Panc1 (cell line): ENCODE data around the gene TCF21. TPM values are rescaled to one million over a fixed set of nuclear protein-coding genes. Genes with fewer than 3 reads are reported as not detected.

ENCODE experiments used
- ATAC-seq: fragments of 200-7000 bp; cut with Tn5 transposase; 2 replicates; pipeline ENCODE4 v1.9.1; 2020; ENCODE audit warnings: mild to moderate bottlenecking, moderate library complexity
- BruUV-seq: library from RNA; stranded (reverse); fragments of 400-500 nt; replicated peaks from 2 replicates; lab custom pipeline; 2021; lab: Mats Ljungman, UMichigan
- CTCF ChIA-PET: fragments of 300-600 bp; sonication (Branson Sonifier 250); formaldehyde crosslinking; loops from one replicate; lab custom pipeline; 2022; ENCODE audit warnings: antibody characterized with exemption; lab: Charles Lee
- POLR2A ChIA-PET: fragments of 300-600 bp; sonication (Branson Sonifier 250); formaldehyde crosslinking; loops from one replicate; lab custom pipeline; 2022; ENCODE audit warnings: antibody characterized with exemption; lab: Charles Lee
- DNase-seq: peaks from one replicate; pipeline ENCODE4 v3.0.0-alpha.2; 2010; ENCODE audit warnings: low read depth, low spot score
- H3K27ac ChIP-seq: 2 replicates; pipeline ENCODE4 v1.5.1; 2011; ENCODE audit warnings: mild to moderate bottlenecking, low read length, inconsistent platforms
- H3K27me3 ChIP-seq: fragments of 200-500 bp; sonication (Bioruptor generic); 2 replicates; pipeline ENCODE4 v1.6.0; 2014; ENCODE audit warnings: low read length, inconsistent platforms; ENCODE audit not compliant: control insufficient read depth, insufficient read depth
- H3K36me3 ChIP-seq: fragments of 200-500 bp; sonication (Bioruptor generic); 2 replicates; pipeline ENCODE4 v1.5.1; 2014; ENCODE audit warnings: inconsistent platforms, mild to moderate bottlenecking, low read length, moderate library complexity; ENCODE audit not compliant: control insufficient read depth, insufficient read depth
- H3K4me1 ChIP-seq: 2 replicates; pipeline ENCODE4 v1.5.1; 2011; ENCODE audit warnings: inconsistent platforms, mild to moderate bottlenecking, low read length, moderate library complexity; ENCODE audit not compliant: control insufficient read depth, insufficient read depth
- H3K4me3 ChIP-seq, 2 experiments: 2 replicates each; pipeline ENCODE4 v1.5.1; 2011 to 2012; ENCODE audit warnings: low read depth in 2 of 2, low read length in 2 of 2, mild to moderate bottlenecking in 2 of 2, inconsistent platforms in 1 of 2, moderate library complexity in 1 of 2
- H3K9me3 ChIP-seq: fragments of 200-500 bp; sonication (Bioruptor generic); 2 replicates; pipeline ENCODE4 v1.5.1; 2014; ENCODE audit warnings: low read depth, mild to moderate bottlenecking, inconsistent platforms, low read length, moderate library complexity; ENCODE audit not compliant: control insufficient read depth, insufficient read depth
- CTCF ChIP-seq: fragments of 450-650 bp; IDR thresholded peaks from 2 replicates; pipeline ENCODE4 v1.5.1; 2017; ENCODE audit warnings: mild to moderate bottlenecking
- POLR2AphosphoS5 ChIP-seq: IDR thresholded peaks from 2 replicates; pipeline ENCODE4 v1.6.1; 2012; ENCODE audit warnings: mild to moderate bottlenecking, low read depth, low read length, moderate library complexity
- REST ChIP-seq, 2 experiments: IDR thresholded peaks; 2 replicates each; pipeline ENCODE4 v1.6.1; 2011 to 2012; ENCODE audit warnings: low read depth in 2 of 2, control low read depth in 1 of 2, low read length in 1 of 2, mild to moderate bottlenecking in 1 of 2, moderate library complexity in 1 of 2; ENCODE audit not compliant: insufficient read depth in 1 of 2
- SIN3A ChIP-seq: IDR thresholded peaks from 2 replicates; pipeline ENCODE4 v1.6.1; 2012; ENCODE audit warnings: low read depth, mild to moderate bottlenecking, low read length, moderate library complexity, borderline replicate concordance; ENCODE audit not compliant: insufficient read depth
- TCF7L2 ChIP-seq: IDR thresholded peaks from 2 replicates; pipeline ENCODE4 v1.6.1; 2011; ENCODE audit warnings: mild to moderate bottlenecking, low read depth, low read length, inconsistent platforms
- in situ Hi-C: cut with HindIII; loops from 2 replicates; pipeline ENCODE4 v1.10.0; 2016; ENCODE audit warnings: low sequenced_read_pairs, low pct_unique_long_range_greater_than_20kb
- intact Hi-C: fragments of 100-400 bp; cut with micrococcal nuclease; formaldehyde crosslinking; loops from one replicate; pipeline ENCODE4 v1.10.0; 2022; ENCODE audit not compliant: unreplicated experiment
- total RNA-seq: library from RNA; stranded (reverse); gene quantifications from one replicate; pipeline ENCODE4 v1.2.1, GENCODE V29; 2021; ENCODE audit not compliant: unreplicated experiment

TCF21 gene
- total RNA-seq, 1 experiment from 2014 or later, result not detected

- ATAC-seq, result no peak
- no peaks in the 10 kb centered on the region for H3K36me3 ChIP-seq
- no peak overlapping the region for H3K4me3 ChIP-seq
- in situ Hi-C loops, result no loop called here
- H3K27me3 ChIP-seq, result peaks cover 46% of the 10 kb centered on the region
- no peak for DNase-seq
- ChIA-PET CTCF (no interaction called here), POLR2A (no interaction called here)
- no peaks in the 10 kb centered on the region for H3K9me3 ChIP-seq
- no peak overlapping the region for H3K27ac ChIP-seq
- intact Hi-C loops, result no loop called here
- H3K4me1 ChIP-seq, result no peaks in the 10 kb centered on the region
- no peak for TF ChIP-seq POLR2AphosphoS5
- TF ChIP-seq REST (IDR thresholded peaks at IDR 0.05; ENCODE audit: insufficient read depth in 1 of 2, low read depth in 2 of 2, low read length in 1 of 2), result no peak
- no peak for TF ChIP-seq SIN3A
- no peak for TF ChIP-seq TCF7L2
- TF ChIP-seq CTCF, result no peak
- no TSS peak for BruUV-seq
Observed at GRCh38 chr6:133896344-133896721, 7.4 kb downstream of the TCF21 start.

- TF ChIP-seq SIN3A, result no peak
- no peak for TF ChIP-seq REST (IDR thresholded peaks at IDR 0.05; ENCODE audit: insufficient read depth in 1 of 2, low read depth in 2 of 2, low read length in 1 of 2)
- TF ChIP-seq CTCF, result no peak
- no peak for TF ChIP-seq TCF7L2
- no peaks in the 10 kb centered on the region for H3K9me3 ChIP-seq
- peaks cover 36% of the 10 kb centered on the region for H3K27me3 ChIP-seq
- CTCF ChIA-PET, result no interaction called here
- H3K36me3 ChIP-seq, result no peaks in the 10 kb centered on the region
- intact Hi-C loops, result no loop called here
- H3K27ac ChIP-seq, result no peak overlapping the region
- no peaks in the 10 kb centered on the region for H3K4me1 ChIP-seq
- DNase-seq (no peak), ATAC-seq (no peak)
- BruUV-seq, result no TSS peak
- POLR2A ChIA-PET, result no interaction called here
- in situ Hi-C loops, result no loop called here
- H3K4me3 ChIP-seq, result no peak overlapping the region
Observed at GRCh38 chr6:133898263-133898662, 9.3 kb downstream of the TCF21 start.
